GM23338 (cell line): Measurements from ENCODE around the gene ATF7. TPM values are rescaled to one million over a fixed set of nuclear protein-coding genes. Genes with fewer than 3 reads are reported as not detected.
"Not testable (repeated sequence)": the region's sequence is repeated elsewhere in the genome, so short reads cannot be mapped to it uniquely, and the experiment has no call there.

Source experiments
- ATAC-seq: fragments of 200-7000 bp; cut with Tn5 transposase; 3 replicates; pipeline ENCODE4 v1.9.1; 2020
- DNase-seq: peaks from one replicate; pipeline ENCODE4 v3.0.0-alpha.2; 2015; ENCODE audit warnings: low spot score
- H2AFZ ChIP-seq: fragments of 200-600 bp; sonication (generic); 2 replicates; pipeline ENCODE4 v1.8.0; 2016; ENCODE audit warnings: antibody characterized with exemption, mild to moderate bottlenecking, moderate library complexity
- H3F3A ChIP-seq: fragments of 200-600 bp; sonication (generic); replicated peaks from 2 replicates; pipeline ENCODE4 v1.8.0; 2017; ENCODE audit warnings: antibody characterized with exemption, mixed run types, low read depth
- H3K27ac ChIP-seq: fragments of 200-600 bp; sonication (generic); 2 replicates; pipeline ENCODE4 v1.6.1; 2016; ENCODE audit warnings: low read depth
- H3K27me3 ChIP-seq: fragments of 200-600 bp; sonication (generic); 2 replicates; pipeline ENCODE4 v1.8.0; 2016; ENCODE audit warnings: mild to moderate bottlenecking, mixed run types, moderate library complexity; ENCODE audit not compliant: insufficient read depth
- H3K36me3 ChIP-seq: fragments of 200-600 bp; sonication (generic); 2 replicates; pipeline ENCODE4 v1.8.0; 2016; ENCODE audit warnings: mild to moderate bottlenecking; ENCODE audit not compliant: insufficient read depth
- H3K4me1 ChIP-seq: fragments of 200-600 bp; sonication (generic); 2 replicates; pipeline ENCODE4 v1.8.0; 2016; ENCODE audit warnings: mild to moderate bottlenecking, moderate library complexity; ENCODE audit not compliant: insufficient read depth
- H3K4me2 ChIP-seq: fragments of 200-600 bp; sonication (generic); 2 replicates; pipeline ENCODE4 v1.7.1; 2017; ENCODE audit warnings: mixed run types
- H3K4me3 ChIP-seq: fragments of 200-600 bp; sonication (generic); 2 replicates; pipeline ENCODE4 v1.6.1; 2016; ENCODE audit warnings: mixed run types
- H3K79me2 ChIP-seq: fragments of 200-600 bp; sonication (generic); replicated peaks from 2 replicates; pipeline ENCODE4 v1.8.0; 2017; ENCODE audit warnings: mild to moderate bottlenecking; ENCODE audit not compliant: insufficient read depth
- H3K9me2 ChIP-seq: fragments of 200-600 bp; sonication (generic); 2 replicates; pipeline ENCODE4 v1.8.0; 2017; ENCODE audit not compliant: insufficient read depth
- H4K20me1 ChIP-seq: fragments of 200-600 bp; sonication (generic); replicated peaks from 2 replicates; pipeline ENCODE4 v1.8.0; 2017; ENCODE audit warnings: mild to moderate bottlenecking; ENCODE audit not compliant: insufficient read depth
- H3K27ac Mint-ChIP-seq: 2 replicates; pipeline ENCODE4 v1.8.0; 2020; ENCODE audit warnings: inconsistent platforms, mild to moderate bottlenecking, moderate library complexity, mixed read lengths
- H3K27me3 Mint-ChIP-seq: 3 replicates; pipeline ENCODE4 v1.8.0; 2022; ENCODE audit warnings: low read depth, mild to moderate bottlenecking, moderate library complexity, mixed read lengths, inconsistent platforms; ENCODE audit not compliant: insufficient read depth, poor library complexity
- H3K36me3 Mint-ChIP-seq: 3 replicates; pipeline ENCODE4 v1.8.0; 2021; ENCODE audit warnings: low read depth, mild to moderate bottlenecking, inconsistent platforms, moderate library complexity, mixed read lengths
- H3K4me1 Mint-ChIP-seq: 3 replicates; pipeline ENCODE4 v1.8.0; 2020; ENCODE audit warnings: mild to moderate bottlenecking, inconsistent platforms, mixed read lengths
- H3K4me3 Mint-ChIP-seq: 3 replicates; pipeline ENCODE4 v1.8.0; 2021; ENCODE audit warnings: moderate library complexity, mild to moderate bottlenecking, inconsistent platforms, mixed read lengths
- H3K9me3 Mint-ChIP-seq: 3 replicates; pipeline ENCODE4 v1.8.0; 2020; ENCODE audit warnings: moderate library complexity, mild to moderate bottlenecking, inconsistent platforms, mixed read lengths
- CREB1 ChIP-seq: fragments of 250-450 bp; sonication (Bioruptor Pico); IDR thresholded peaks from 2 replicates; pipeline ENCODE4 v1.5.0; 2020; ENCODE audit warnings: low read depth, mild to moderate bottlenecking, moderate library complexity
- EZH2 ChIP-seq: fragments of 200-600 bp; sonication (generic); IDR thresholded peaks from one replicate; pipeline ENCODE4 v1.8.0; 2017; ENCODE audit warnings: antibody characterized with exemption, mild to moderate bottlenecking, low read depth; ENCODE audit not compliant: unreplicated experiment
- EZH2phosphoT487 ChIP-seq: fragments of 200-600 bp; sonication (generic); IDR thresholded peaks from one replicate; pipeline ENCODE4 v1.8.1; 2018; ENCODE audit warnings: antibody characterized with exemption; ENCODE audit not compliant: unreplicated experiment
- JUNB ChIP-seq: IDR thresholded peaks from one replicate; pipeline ENCODE4 v1.6.1; 2016; ENCODE audit warnings: antibody characterized with exemption; ENCODE audit not compliant: unreplicated experiment
- NANOG ChIP-seq: IDR thresholded peaks from 2 replicates; pipeline ENCODE4 v1.6.1; 2016; ENCODE audit warnings: antibody characterized with exemption, borderline replicate concordance
- STAT1 ChIP-seq: IDR thresholded peaks from one replicate; pipeline ENCODE4 v1.6.1; 2016; ENCODE audit warnings: antibody characterized with exemption; ENCODE audit not compliant: unreplicated experiment
- ZNF114 ChIP-seq: fragments of 250-450 bp; sonication (Bioruptor Pico); IDR thresholded peaks from 2 replicates; pipeline ENCODE4 v1.5.0; 2020; ENCODE audit warnings: mild to moderate bottlenecking, moderate library complexity
- ZNF462 ChIP-seq: fragments of 250-450 bp; sonication (Bioruptor Pico); IDR thresholded peaks from 2 replicates; pipeline ENCODE4 v1.5.0; 2020; ENCODE audit warnings: mild to moderate bottlenecking, moderate library complexity
- polyA plus RNA-seq: library from polyadenylated mRNA; unstranded; fragments of >200 nt; fragmentation: Nextera tagmentation; extraction: Ambion mirVana; gene quantifications from 2 replicates; pipeline ENCODE4 v1.2.1, GENCODE V29; 2016
- total RNA-seq: library from RNA; depleted of rRNA; stranded (reverse); fragments of >200 nt; shearing (Covaris generic); gene quantifications from 2 replicates; pipeline ENCODE4 v1.2.3, GENCODE V29; 2014

Gene ATF7
- total and polyA plus RNA-seq, 2 experiments from 2014 or later = 13.9 to 16.3 TPM

GRCh38 chr12:53651737-53652136 is 25.6 kb upstream of the ATF7 start:
- Mint-ChIP-seq H3K4me3 (no peak overlapping the region), H3K9me3 (no peaks in the 10 kb centered on the region), H3K27ac (no peak overlapping the region), H3K4me1 (no peaks in the 10 kb centered on the region), H3K27me3 (peaks cover 4% of the 10 kb centered on the region), H3K36me3 (no peaks in the 10 kb centered on the region)
- DNase-seq (no peak), ATAC-seq (no peak)
- Histone ChIP-seq H3K4me2 (no peak overlapping the region), H3K27me3 (no peaks in the 10 kb centered on the region), H3K9me2 (no peaks in the 10 kb centered on the region), H3K4me1 (no peaks in the 10 kb centered on the region), H3K4me3 (no peak overlapping the region), H3K79me2 (no peaks in the 10 kb centered on the region), H3F3A (no peaks in the 10 kb centered on the region), H3K36me3 (no peaks in the 10 kb centered on the region), H3K27ac (no peak overlapping the region), H2AFZ (no peak overlapping the region), H4K20me1 (no peaks in the 10 kb centered on the region)
- TF ChIP-seq CREB1 (CRISPR knock-in tag) (no peak), ZNF114 (no peak), STAT1 (no peak), ZNF462 (CRISPR knock-in tag) (no peak), JUNB (no peak), EZH2 (no peak), EZH2phosphoT487 (no peak), NANOG (no peak)

GRCh38 chr12:53646300-53646699 is 20.1 kb upstream of the ATF7 start:
- H3K9me3 Mint-ChIP-seq, ATAC-seq, H3K9me2 ChIP-seq, DNase-seq, H3K4me1 ChIP-seq, H3K4me2 ChIP-seq, H3K27ac Mint-ChIP-seq, H3F3A ChIP-seq, H3K27me3 Mint-ChIP-seq, H2AFZ ChIP-seq, H3K79me2 ChIP-seq, H3K4me3 ChIP-seq, H3K4me3 Mint-ChIP-seq, H3K27me3 ChIP-seq, H3K27ac ChIP-seq, H3K4me1 Mint-ChIP-seq, H3K36me3 ChIP-seq, H3K36me3 Mint-ChIP-seq, H4K20me1 ChIP-seq: not testable (repeated sequence)
